ENCODE measurements around the gene PCDH1. TPM values are rescaled to one million over a fixed set of nuclear protein-coding genes. Genes with fewer than 3 reads are reported as not detected.

Gene PCDH1
- total RNA-seq, 1 experiment from 2014 or later = 9.9 TPM

DNA sequence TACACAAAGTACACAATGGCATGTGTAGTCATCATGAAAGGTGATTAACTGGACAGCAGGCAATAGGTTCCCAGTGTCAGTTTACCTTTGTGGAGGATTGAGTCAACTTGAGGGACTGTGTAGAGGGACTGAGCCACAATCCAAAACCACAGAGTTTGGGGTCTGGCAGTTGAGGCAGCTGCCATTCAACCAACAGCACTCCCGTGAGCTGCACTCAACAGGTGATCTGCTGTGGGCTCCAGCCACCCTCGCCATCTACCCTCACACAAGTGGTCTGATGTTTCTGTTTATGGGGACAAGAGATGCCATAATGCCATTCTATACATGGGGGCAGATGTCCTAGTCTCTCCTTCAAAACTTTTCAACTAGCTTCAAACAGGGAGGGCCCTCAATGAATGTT, 42.6 kb upstream of the PCDH1 start:
- intact Hi-C loops (cut with micrococcal nuclease) = no loop called here
- H3K36me3 Mint-ChIP-seq (ENCODE audit: insufficient read depth, unreplicated experiment) = peaks cover 18% of the 10 kb centered on the region

DNA sequence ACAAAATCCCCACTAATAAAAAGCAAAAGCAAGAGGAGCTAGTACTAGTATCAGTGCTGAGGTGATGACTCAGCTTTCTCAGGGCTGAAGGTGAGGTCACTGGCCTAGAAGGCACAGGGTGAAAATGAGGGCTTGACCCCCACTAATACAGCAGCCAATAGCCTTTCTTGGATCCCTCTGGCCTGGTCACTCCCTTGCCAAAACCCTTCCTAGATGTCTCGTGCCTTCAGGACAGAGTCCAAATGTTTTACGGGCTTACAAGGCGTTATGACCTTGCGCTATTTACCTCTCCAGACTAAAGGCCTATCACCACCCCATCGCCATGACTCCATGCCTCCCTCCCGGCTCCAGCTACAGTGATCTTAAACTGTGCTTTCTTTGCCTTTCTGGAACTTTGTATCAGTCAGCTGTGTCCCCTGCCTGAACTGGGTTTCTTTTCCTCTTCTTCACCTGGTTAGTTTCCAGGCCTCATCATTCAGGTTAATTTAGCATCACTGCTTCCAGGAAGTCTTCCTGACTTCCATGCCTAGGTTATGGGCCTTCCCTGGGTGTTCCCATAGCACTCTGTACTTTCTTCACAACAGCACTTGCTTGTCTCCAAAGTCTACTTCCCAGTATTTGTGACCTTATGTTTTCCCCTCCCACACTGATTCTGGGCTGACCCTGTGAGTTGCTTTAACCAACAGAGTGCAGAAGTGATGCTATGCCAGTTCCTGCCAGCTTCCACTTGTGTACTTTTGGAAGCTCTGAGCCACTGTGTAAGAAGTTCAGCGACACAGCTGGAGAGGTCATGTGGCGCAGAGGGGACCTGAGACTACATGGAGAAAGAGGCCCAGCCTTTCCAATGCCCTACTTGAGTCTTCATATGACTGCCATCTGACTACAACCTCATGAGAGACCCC, 41.3 kb upstream of the PCDH1 start:
- Mint-ChIP-seq H3K4me3 (ENCODE audit: unreplicated experiment) (no peak overlapping the region), H3K36me3 (ENCODE audit: insufficient read depth, unreplicated experiment) (peaks cover 8% of the 10 kb centered on the region), H3K4me1 (ENCODE audit: insufficient read depth, unreplicated experiment) (peaks cover 12% of the 10 kb centered on the region), H3K27ac (ENCODE audit: low read depth, unreplicated experiment) (no peak overlapping the region), H3K27me3 (ENCODE audit: insufficient read depth, unreplicated experiment) (peaks cover 16% of the 10 kb centered on the region), H3K9me3 (ENCODE audit: unreplicated experiment) (no peaks in the 10 kb centered on the region)
- intact Hi-C loops (cut with micrococcal nuclease) = no loop called here
- POLR2A ChIA-PET = interaction anchor here (0.6 to 0.7 kb wide), 3 partner anchors 30 to 49 kb away, joined by 3 read pairs; partner anchors contain the start of gene RNF14
- CTCF ChIA-PET = interaction anchor here (0.6 to 7.2 kb wide), 8 partner anchors 23 to 230 kb away, joined by 3 to 44 read pairs (median 4); partner anchors contain the start of gene RNF14
- TF ChIP-seq, protein P1, sequence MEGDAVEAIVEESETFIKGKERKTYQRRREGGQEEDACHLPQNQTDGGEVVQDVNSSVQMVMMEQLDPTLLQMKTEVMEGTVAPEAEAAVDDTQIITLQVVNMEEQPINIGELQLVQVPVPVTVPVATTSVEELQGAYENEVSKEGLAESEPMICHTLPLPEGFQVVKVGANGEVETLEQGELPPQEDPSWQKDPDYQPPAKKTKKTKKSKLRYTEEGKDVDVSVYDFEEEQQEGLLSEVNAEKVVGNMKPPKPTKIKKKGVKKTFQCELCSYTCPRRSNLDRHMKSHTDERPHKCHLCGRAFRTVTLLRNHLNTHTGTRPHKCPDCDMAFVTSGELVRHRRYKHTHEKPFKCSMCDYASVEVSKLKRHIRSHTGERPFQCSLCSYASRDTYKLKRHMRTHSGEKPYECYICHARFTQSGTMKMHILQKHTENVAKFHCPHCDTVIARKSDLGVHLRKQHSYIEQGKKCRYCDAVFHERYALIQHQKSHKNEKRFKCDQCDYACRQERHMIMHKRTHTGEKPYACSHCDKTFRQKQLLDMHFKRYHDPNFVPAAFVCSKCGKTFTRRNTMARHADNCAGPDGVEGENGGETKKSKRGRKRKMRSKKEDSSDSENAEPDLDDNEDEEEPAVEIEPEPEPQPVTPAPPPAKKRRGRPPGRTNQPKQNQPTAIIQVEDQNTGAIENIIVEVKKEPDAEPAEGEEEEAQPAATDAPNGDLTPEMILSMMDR (IDR thresholded peaks at IDR 0.05; ENCODE audit: unreplicated experiment) = no peak
- no TSS peak for BruUV-seq (replicated peaks)
- DNase-seq (ENCODE audit: unreplicated experiment) = no peak

More for the DNA sequence above, 42.6 kb upstream of the PCDH1 start:
- Mint-ChIP-seq H3K4me3 (ENCODE audit: unreplicated experiment) (no peak overlapping the region), H3K27ac (ENCODE audit: low read depth, unreplicated experiment) (no peak overlapping the region), H3K9me3 (ENCODE audit: unreplicated experiment) (no peaks in the 10 kb centered on the region), H3K27me3 (ENCODE audit: insufficient read depth, unreplicated experiment) (peaks cover 16% of the 10 kb centered on the region), H3K4me1 (ENCODE audit: insufficient read depth, unreplicated experiment) (peaks cover 16% of the 10 kb centered on the region)
- CTCF ChIA-PET = interaction anchor here (0.5 to 7.2 kb wide), 8 partner anchors 11 to 218 kb away, joined by 3 to 44 read pairs (median 6); partner anchors contain the start of gene RNF14
- BruUV-seq (replicated peaks) = no TSS peak
- TF ChIP-seq, protein P1 (IDR thresholded peaks at IDR 0.05; ENCODE audit: unreplicated experiment) = no peak
- DNase-seq (ENCODE audit: unreplicated experiment) = no peak
- POLR2A ChIA-PET = interaction anchor here (0.9 to 5.0 kb wide), 3 partner anchors 11 to 49 kb away, joined by 3 to 51 read pairs (median 5); partner anchors contain the start of gene RNF14

DNA sequence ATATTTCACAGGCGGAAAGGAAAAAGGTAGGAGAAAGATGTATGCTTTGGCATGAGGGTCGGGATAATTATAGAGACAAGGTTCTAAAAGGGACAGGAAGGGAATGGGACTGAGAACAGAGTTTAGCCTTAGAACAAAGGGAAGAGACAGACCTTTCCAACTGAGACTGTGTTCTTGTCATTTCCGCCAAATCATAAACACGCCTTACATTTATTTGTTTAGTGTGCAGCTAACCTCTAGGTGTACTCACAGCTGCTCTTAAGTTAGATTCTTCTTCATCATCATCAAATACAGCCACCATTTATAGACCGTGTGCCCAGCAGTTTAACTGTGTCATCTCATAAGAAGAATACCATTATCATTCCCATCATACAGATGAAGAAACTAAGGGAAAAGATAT, 39.5 kb upstream of the PCDH1 start:
- POLR2A ChIA-PET = no interaction called here
- TF ChIP-seq, protein P1 (IDR thresholded peaks at IDR 0.05; ENCODE audit: unreplicated experiment) = no peak
- no TSS peak for BruUV-seq (replicated peaks)
- CTCF ChIA-PET = interaction anchor here (0.7 to 7.2 kb wide), 6 partner anchors 16 to 276 kb away, joined by 3 to 44 read pairs (median 4); no protein-coding TSS in a partner anchor
- Mint-ChIP-seq H3K4me3 (ENCODE audit: unreplicated experiment) (no peak overlapping the region), H3K27ac (ENCODE audit: low read depth, unreplicated experiment) (no peak overlapping the region), H3K4me1 (ENCODE audit: insufficient read depth, unreplicated experiment) (peaks cover 6% of the 10 kb centered on the region), H3K36me3 (ENCODE audit: insufficient read depth, unreplicated experiment) (no peaks in the 10 kb centered on the region), H3K27me3 (ENCODE audit: insufficient read depth, unreplicated experiment) (peaks cover 16% of the 10 kb centered on the region), H3K9me3 (ENCODE audit: unreplicated experiment) (no peaks in the 10 kb centered on the region)
- intact Hi-C loops (cut with micrococcal nuclease) = no loop called here
- DNase-seq (ENCODE audit: unreplicated experiment) = no peak

- no TSS peak for BruUV-seq (replicated peaks)
- no peak for DNase-seq (ENCODE audit: unreplicated experiment)
- Mint-ChIP-seq H3K4me3 (ENCODE audit: unreplicated experiment) (no peak overlapping the region), H3K27ac (ENCODE audit: low read depth, unreplicated experiment) (no peak overlapping the region), H3K9me3 (ENCODE audit: unreplicated experiment) (no peaks in the 10 kb centered on the region), H3K4me1 (ENCODE audit: insufficient read depth, unreplicated experiment) (peaks cover 6% of the 10 kb centered on the region), H3K36me3 (ENCODE audit: insufficient read depth, unreplicated experiment) (no peaks in the 10 kb centered on the region), H3K27me3 (ENCODE audit: insufficient read depth, unreplicated experiment) (peaks cover 16% of the 10 kb centered on the region)
- POLR2A ChIA-PET = interaction anchor here (0.7 to 1.1 kb wide), 4 partner anchors 13 to 87 kb away, joined by 3 read pairs; no protein-coding TSS in a partner anchor
- intact Hi-C loops (cut with micrococcal nuclease) = no loop called here
- CTCF ChIA-PET = interaction anchor here (0.6 to 3.0 kb wide), 11 partner anchors 17 to 781 kb away, joined by 3 to 18 read pairs (median 4); partner anchors contain the start of genes PCDH1 and RNF14
- TF ChIP-seq, protein P1 (IDR thresholded peaks at IDR 0.05; ENCODE audit: unreplicated experiment) = no peak
Measured at GRCh38 chr5:141916522-141916921, 38.3 kb upstream of the PCDH1 start.

All from MCF 10A (cell line).